SJCRH30 (cell line): Measurements from ENCODE around the gene PRR20G. TPM values are rescaled to one million over a fixed set of nuclear protein-coding genes. Genes with fewer than 3 reads are reported as not detected.

Experiments
- DNase-seq, 2 experiments: peaks; one replicate each; pipeline ENCODE4 v3.0.0-alpha.2; 2015 to 2020
- H3K27ac ChIP-seq: fragments of 250-450 bp; sonication (Bioruptor Pico); 2 replicates; pipeline ENCODE4 v1.5.1; 2020; ENCODE audit warnings: mild to moderate bottlenecking, moderate library complexity
- H3K27me3 ChIP-seq: fragments of 250-450 bp; sonication (Bioruptor Pico); 2 replicates; pipeline ENCODE4 v1.5.1; 2020; ENCODE audit warnings: mild to moderate bottlenecking, moderate library complexity
- H3K36me3 ChIP-seq: fragments of 250-450 bp; sonication (Bioruptor Pico); 2 replicates; pipeline ENCODE4 v1.5.1; 2020; ENCODE audit warnings: mild to moderate bottlenecking, moderate library complexity
- H3K4me1 ChIP-seq: fragments of 250-450 bp; sonication (Bioruptor Pico); 2 replicates; pipeline ENCODE4 v1.5.1; 2020; ENCODE audit warnings: mild to moderate bottlenecking, moderate library complexity
- H3K4me3 ChIP-seq: fragments of 250-450 bp; sonication (Bioruptor Pico); 2 replicates; pipeline ENCODE4 v1.5.1; 2020; ENCODE audit warnings: mild to moderate bottlenecking, moderate library complexity
- H3K9me3 ChIP-seq: fragments of 250-450 bp; sonication (Bioruptor Pico); replicated peaks from 2 replicates; pipeline ENCODE4 v1.5.1; 2020; ENCODE audit warnings: mild to moderate bottlenecking, moderate library complexity
- total RNA-seq: library from RNA; depleted of rRNA; stranded (reverse); fragments of >200 nt; shearing (Covaris generic); gene quantifications from 2 replicates; pipeline ENCODE4 v1.2.3, GENCODE V29; 2014; rRNA removed

PRR20G gene
- total RNA-seq, 1 experiment from 2014 or later: not detected

DNA sequence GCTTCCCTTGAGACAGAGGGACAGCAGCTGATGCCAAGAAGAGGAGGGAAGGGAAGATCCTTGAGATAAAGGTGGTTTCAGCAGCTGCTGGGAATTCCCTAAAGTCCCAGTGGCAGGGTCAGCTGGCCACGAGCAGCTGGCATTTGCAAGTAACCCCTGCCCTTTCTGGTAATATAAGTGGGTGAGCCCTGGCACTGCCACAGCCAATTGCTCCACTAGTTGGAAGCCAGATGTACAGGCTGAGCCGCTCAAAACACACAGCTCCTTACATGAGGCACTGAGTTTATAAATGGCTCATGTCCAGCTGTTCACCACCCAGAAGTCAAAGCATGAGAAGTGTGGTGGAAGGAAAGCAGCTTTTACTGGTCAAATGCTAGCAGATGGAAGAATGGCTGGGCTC is 35.4 kb downstream of the PRR20G start:
- Histone ChIP-seq H3K27ac (no peak overlapping the region), H3K9me3 (peaks cover 4% of the 10 kb centered on the region; the same call in 1 of the 2 replicates)
- no peak for DNase-seq

GRCh38 chr3:127250032-127250431 is 37.8 kb downstream of the PRR20G start:
- Histone ChIP-seq H3K4me3 (no peak overlapping the region), H3K36me3 (no peaks in the 10 kb centered on the region), H3K27ac (no peak overlapping the region), H3K9me3 (peaks cover 4% of the 10 kb centered on the region; the same call in 1 of the 2 replicates), H3K27me3 (no peaks in the 10 kb centered on the region), H3K4me1 (no peaks in the 10 kb centered on the region)
- no peak for DNase-seq

More for the DNA sequence above, 35.4 kb downstream of the PRR20G start:
- H3K36me3 ChIP-seq: no peaks in the 10 kb centered on the region
- H3K27me3 ChIP-seq: no peaks in the 10 kb centered on the region
- no peaks in the 10 kb centered on the region for H3K4me1 ChIP-seq
- no peak overlapping the region for H3K4me3 ChIP-seq

DNA sequence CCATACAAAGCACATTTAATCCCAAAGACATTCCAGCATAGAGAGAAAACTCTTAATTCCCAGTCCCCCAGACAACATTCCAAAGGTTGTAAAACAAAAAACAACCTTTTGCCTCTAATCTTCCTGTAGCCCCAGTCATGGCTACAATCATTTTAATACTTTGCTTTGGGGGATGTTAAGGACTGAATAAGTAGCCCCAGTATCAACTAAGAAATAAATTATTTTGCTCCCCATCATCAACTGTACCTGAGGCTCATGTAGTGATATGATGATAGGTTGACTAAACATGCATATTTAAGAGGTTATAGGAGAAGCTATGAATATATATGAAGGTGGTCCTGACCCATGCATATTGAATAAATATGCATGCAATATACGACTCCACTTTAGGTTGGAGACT is 40.6 kb downstream of the PRR20G start:
- no peak overlapping the region for H3K27ac ChIP-seq
- H3K4me3 ChIP-seq: no peak overlapping the region
- H3K4me1 ChIP-seq: no peaks in the 10 kb centered on the region
- H3K36me3 ChIP-seq: no peaks in the 10 kb centered on the region
- no peak for DNase-seq
- H3K9me3 ChIP-seq: peaks cover 4% of the 10 kb centered on the region; the same call in 1 of the 2 replicates
- no peaks in the 10 kb centered on the region for H3K27me3 ChIP-seq

DNA sequence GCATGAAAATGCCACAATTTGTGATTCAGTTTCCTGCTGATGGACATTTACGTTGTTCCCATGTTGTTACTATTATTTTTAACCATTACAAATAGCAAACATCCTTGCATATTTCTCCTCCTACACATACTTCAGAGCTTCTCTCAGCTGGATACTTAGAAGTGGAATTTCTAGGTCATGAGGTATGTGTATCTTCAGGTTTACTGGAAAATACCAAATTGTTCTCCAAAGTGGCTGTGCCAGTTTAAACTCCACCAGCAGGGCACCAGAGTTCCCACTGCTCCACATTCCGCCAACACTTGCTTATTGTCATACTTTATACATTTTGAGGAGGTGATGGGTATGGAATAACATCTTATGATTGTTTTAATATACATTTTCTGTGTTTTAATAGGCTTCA is 49.2 kb downstream of the PRR20G start:
- Histone ChIP-seq H3K9me3 (no peaks in the 10 kb centered on the region), H3K27ac (no peak overlapping the region), H3K4me3 (no peak overlapping the region), H3K27me3 (no peaks in the 10 kb centered on the region), H3K4me1 (no peaks in the 10 kb centered on the region), H3K36me3 (no peaks in the 10 kb centered on the region)
- no peak for DNase-seq

DNA sequence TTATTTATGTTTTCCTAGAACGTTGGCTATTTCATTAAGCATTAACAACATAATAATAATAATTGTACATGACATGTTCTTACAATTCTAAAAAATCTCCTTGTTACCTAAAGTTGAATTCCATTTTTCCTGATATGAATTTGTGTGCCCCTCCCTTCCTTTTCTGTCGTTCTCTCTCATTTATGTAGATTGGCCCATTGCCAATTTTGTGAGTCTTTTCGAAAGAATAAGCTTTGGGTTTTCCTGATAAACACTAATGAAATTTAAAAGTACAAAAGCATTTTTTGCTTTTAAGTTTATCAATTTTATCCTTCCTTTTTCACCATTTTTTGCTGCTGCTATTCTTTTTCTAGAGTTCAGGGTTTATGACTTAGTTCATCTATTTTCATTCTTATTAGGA is 50.0 kb downstream of the PRR20G start:
- Histone ChIP-seq H3K36me3 (no peaks in the 10 kb centered on the region), H3K27ac (no peak overlapping the region), H3K27me3 (no peaks in the 10 kb centered on the region), H3K4me1 (no peaks in the 10 kb centered on the region), H3K4me3 (no peak overlapping the region), H3K9me3 (no peaks in the 10 kb centered on the region)
- DNase-seq: no peak

- H3K36me3 ChIP-seq: no peaks in the 10 kb centered on the region
- no peak for DNase-seq
- no peak overlapping the region for H3K4me3 ChIP-seq
- H3K27ac ChIP-seq: no peak overlapping the region
- no peaks in the 10 kb centered on the region for H3K4me1 ChIP-seq
- H3K9me3 ChIP-seq: no peaks in the 10 kb centered on the region
- H3K27me3 ChIP-seq: no peaks in the 10 kb centered on the region
Observed at GRCh38 chr3:127235706-127236105, 52.1 kb downstream of the PRR20G start.

DNA sequence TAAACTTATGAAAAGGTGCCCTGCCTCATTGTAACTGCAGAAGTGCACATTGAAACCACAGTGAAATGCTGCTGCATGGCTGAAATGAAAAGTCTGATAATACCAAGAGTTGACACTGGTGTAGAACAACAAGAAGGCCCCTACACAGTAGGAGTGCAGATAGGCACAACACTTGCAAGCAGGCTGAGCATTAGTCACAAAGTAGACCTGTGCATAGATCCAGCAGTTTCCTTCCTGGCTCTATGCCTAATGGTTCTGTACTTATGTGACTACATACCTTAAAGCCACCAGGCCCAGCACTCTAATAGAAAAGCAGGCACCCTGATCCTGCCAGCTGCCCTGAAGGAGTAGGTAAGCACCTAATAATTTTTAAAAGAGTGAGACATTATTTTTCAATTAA is 53.1 kb downstream of the PRR20G start:
- Histone ChIP-seq H3K27ac (no peak overlapping the region), H3K4me3 (no peak overlapping the region), H3K4me1 (no peaks in the 10 kb centered on the region), H3K9me3 (no peaks in the 10 kb centered on the region), H3K27me3 (no peaks in the 10 kb centered on the region), H3K36me3 (no peaks in the 10 kb centered on the region)
- no peak for DNase-seq

Other genes with a start within 250 kb of the PRR20G start
- not detected in 2 replicates for gene PRR23E, start 94.9 kb downstream of the PRR20G start, total RNA-seq